AG09319 (cell line): ENCODE measurements around the gene UBE2L5.

Experiments used
- DNase-seq: peaks from one replicate; pipeline ENCODE4 v3.0.0-alpha.2; 2010; ENCODE audit warnings: low read depth; ENCODE audit errors: extremely low read depth
- TF ChIP-seq, protein P1 (sequence below): IDR thresholded peaks from 2 replicates; pipeline ENCODE4 v1.5.1; 2011; ENCODE audit warnings: low read depth, mild to moderate bottlenecking, inconsistent platforms, low read length, moderate library complexity

Gene UBE2L5

DNA sequence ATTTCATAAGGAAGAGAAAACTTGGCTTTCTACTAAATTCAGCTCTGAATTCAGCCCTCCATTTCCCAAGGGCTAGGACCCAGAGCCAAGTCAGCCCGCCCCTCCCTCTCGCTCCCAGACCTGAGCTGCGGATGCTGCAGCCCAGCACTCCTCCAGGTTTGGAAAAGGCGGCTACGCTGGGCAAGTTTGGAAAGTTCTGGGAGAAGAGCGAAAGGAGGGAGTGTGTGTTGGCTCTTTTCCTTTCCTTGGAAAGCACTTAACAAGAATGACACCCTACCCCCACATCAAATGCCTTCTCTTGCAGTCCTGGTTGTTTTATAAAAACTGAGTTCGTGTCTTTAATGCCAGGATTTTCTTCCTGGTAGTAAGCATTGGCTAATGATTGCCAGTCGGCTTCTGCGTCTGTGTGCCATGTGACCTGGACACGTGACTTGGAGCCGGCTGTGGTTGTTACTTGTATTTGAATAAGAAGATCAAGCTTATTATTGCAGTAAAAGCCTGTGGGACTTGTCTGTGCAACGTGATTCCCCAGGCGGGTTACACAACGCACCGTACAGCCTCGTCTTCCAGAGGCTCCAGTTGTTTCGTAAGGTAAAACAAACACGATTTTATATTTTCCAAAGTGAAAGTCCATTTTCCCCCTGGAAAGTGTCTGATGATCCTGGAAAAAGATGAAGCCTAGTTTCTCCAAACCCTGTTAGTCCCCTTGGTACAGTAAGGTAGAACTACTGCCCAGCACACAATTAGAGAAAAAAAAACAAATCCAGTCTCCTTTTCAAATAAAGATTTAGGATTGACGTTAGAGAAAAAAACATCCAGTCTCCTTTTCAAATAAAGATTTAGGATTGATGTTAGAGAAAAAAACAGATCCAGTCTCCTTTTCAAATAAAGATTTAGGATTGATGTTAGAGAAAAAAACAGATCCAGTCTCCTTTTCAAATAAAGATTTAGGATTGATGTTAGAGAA is 26.8 kb upstream of the UBE2L5 start:
- TF ChIP-seq, protein P1, sequence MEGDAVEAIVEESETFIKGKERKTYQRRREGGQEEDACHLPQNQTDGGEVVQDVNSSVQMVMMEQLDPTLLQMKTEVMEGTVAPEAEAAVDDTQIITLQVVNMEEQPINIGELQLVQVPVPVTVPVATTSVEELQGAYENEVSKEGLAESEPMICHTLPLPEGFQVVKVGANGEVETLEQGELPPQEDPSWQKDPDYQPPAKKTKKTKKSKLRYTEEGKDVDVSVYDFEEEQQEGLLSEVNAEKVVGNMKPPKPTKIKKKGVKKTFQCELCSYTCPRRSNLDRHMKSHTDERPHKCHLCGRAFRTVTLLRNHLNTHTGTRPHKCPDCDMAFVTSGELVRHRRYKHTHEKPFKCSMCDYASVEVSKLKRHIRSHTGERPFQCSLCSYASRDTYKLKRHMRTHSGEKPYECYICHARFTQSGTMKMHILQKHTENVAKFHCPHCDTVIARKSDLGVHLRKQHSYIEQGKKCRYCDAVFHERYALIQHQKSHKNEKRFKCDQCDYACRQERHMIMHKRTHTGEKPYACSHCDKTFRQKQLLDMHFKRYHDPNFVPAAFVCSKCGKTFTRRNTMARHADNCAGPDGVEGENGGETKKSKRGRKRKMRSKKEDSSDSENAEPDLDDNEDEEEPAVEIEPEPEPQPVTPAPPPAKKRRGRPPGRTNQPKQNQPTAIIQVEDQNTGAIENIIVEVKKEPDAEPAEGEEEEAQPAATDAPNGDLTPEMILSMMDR, result no peak
- DNase-seq, result peak; percentile 92

- TF ChIP-seq, protein P1, result no peak
- DNase-seq, result no peak
Measured at GRCh38 chr13:30396434-30397075, 25.7 kb upstream of the UBE2L5 start.

GRCh38 chr13:30398601-30399072 is 23.7 kb upstream of the UBE2L5 start:
- no peak for DNase-seq
- TF ChIP-seq, protein P1, result no peak

GRCh38 chr13:30400376-30400775 is 21.9 kb upstream of the UBE2L5 start:
- no peak for DNase-seq
- TF ChIP-seq, protein P1, result no peak

DNA sequence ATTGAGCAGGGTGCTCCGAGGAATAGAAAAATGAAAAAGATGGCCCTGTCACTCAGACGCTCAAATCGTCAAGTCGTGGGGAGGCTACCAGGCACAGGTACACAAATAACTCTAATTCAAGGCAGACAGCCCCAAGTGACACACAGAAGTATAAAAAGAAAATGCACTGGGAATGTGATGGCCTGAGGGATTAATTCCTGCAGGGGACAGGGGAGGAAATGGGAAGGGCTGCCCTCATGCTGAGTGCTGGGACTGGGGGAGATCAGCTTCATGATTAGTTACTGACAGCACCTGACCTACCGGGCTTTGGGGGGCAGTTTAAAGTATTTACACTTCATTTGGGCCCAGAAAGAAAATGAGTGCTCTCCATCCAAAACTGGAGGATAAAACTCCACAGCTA is 20.9 kb upstream of the UBE2L5 start:
- no peak for DNase-seq
- TF ChIP-seq, protein P1, result no peak

- TF ChIP-seq, protein P1, result no peak
- no peak for DNase-seq
Measured at GRCh38 chr13:30403456-30403855, 18.8 kb upstream of the UBE2L5 start.

DNA sequence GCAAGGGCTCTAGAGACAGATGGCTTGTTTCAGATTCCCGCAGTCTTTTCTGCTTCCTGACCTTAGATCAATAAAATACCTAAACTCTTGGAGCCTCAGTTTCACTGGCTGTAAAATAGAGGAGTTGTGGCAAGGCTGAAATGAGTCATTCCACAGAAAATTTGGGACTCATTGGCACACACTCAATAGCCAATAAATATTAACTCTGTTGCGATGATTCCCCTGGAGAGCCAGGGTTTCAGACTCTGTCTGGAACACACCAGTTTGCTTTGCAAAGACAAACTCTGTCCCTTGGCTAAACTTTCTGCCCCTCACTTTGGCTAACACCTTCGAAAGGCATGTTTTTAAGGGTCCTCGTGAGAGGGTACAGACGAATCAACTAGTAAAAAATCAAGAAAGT is 18.1 kb upstream of the UBE2L5 start:
- DNase-seq, result no peak
- TF ChIP-seq, protein P1, result no peak
